ENCODE results near the gene TMEM165. TPM values are rescaled to one million over a fixed set of nuclear protein-coding genes. Genes with fewer than 3 reads are reported as not detected.
A peak's percentile ranks its signal among the peaks of the same experiment; 100 is the strongest.
"Not testable (repeated sequence)": the region's sequence is repeated elsewhere in the genome, so short reads cannot be mapped to it uniquely, and the experiment has no call there.

Gene TMEM165
- polyA plus RNA-seq, 3 donors: 77.4 to 96.4 (median 92.8) TPM

DNA sequence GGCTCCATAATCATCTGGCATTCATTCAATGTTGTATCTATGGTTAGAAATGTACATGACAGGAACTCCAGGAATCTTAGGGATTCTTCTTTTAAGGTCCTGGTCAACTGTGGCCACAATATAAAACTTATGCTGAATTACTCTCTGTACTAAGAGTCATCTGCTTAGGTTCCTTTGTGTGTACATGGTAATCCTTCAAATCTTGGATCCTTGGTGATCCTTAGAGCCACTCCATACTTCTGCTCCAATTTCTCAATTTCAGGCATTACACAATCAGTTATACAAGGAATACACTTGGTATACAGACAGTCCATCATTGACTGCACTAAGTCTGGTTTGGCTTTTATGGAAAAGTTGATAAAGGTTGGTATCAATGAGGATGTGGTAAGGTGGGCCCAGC is 43.9 kb upstream of the TMEM165 start:
- Mint-ChIP-seq H3K27ac (no peak overlapping the region), H3K27me3 (ENCODE audit: low read depth in 3 of 3) (peaks cover 0 to 1% (median 0%) of the 10 kb centered on the region in 3 donors), H3K9me3 (peaks cover 1 to 9% (median 8%) of the 10 kb centered on the region in 7 donors), H3K4me1 (peaks cover 16% of the 10 kb centered on the region), H3K36me3 (peaks cover 12 to 21% of the 10 kb centered on the region in 2 donors), H3K4me3 (no peak overlapping the region)
- H3K36me3 ChIP-seq (replicated peaks in 1 of 2; ENCODE audit: control insufficient read depth in 1 of 2, insufficient read depth in 2 of 2, low read length in 2 of 2): peaks cover 0 to 9% of the 10 kb centered on the region in 2 donors
- H3K27ac ChIP-seq (ENCODE audit: low read depth in 1 of 2, low read length in 2 of 2): no peak overlapping the region
- no peak for DNase-seq
- no peak overlapping the region for H3K9ac ChIP-seq (ENCODE audit: insufficient read depth, low read length, poor library complexity, severe bottlenecking)
- peaks cover 3% of the 10 kb centered on the region for H4K20me1 ChIP-seq (ENCODE audit: insufficient read depth, low read length)
- H3K4me3 ChIP-seq (replicated peaks in 1 of 3; ENCODE audit: low read depth in 2 of 3, low read length in 3 of 3): no peak overlapping the region
- no peaks in the 10 kb centered on the region for H3K9me3 ChIP-seq (replicated peaks in 1 of 2; ENCODE audit: control insufficient read depth in 1 of 2, insufficient read depth in 1 of 2, low read length in 2 of 2)
- intact Hi-C loops (cut with micrococcal nuclease): loop anchor here in 1 of 2 donors (5.0 kb wide), 1 partner anchor 40 kb away; no protein-coding TSS in a partner anchor
- TF ChIP-seq, protein P1, sequence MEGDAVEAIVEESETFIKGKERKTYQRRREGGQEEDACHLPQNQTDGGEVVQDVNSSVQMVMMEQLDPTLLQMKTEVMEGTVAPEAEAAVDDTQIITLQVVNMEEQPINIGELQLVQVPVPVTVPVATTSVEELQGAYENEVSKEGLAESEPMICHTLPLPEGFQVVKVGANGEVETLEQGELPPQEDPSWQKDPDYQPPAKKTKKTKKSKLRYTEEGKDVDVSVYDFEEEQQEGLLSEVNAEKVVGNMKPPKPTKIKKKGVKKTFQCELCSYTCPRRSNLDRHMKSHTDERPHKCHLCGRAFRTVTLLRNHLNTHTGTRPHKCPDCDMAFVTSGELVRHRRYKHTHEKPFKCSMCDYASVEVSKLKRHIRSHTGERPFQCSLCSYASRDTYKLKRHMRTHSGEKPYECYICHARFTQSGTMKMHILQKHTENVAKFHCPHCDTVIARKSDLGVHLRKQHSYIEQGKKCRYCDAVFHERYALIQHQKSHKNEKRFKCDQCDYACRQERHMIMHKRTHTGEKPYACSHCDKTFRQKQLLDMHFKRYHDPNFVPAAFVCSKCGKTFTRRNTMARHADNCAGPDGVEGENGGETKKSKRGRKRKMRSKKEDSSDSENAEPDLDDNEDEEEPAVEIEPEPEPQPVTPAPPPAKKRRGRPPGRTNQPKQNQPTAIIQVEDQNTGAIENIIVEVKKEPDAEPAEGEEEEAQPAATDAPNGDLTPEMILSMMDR (IDR thresholded peaks at IDR 0.05): no peak
- H3K4me1 ChIP-seq (ENCODE audit: control insufficient read depth in 1 of 2, insufficient read depth in 2 of 2, low read length in 2 of 2): peaks cover 10 to 20% of the 10 kb centered on the region in 2 donors
- H3K79me2 ChIP-seq (ENCODE audit: insufficient read depth, low read length): peaks cover 2% of the 10 kb centered on the region
- H2AFZ ChIP-seq (ENCODE audit: insufficient read depth, low read depth, low read length, poor library complexity, severe bottlenecking): no peak overlapping the region
- H3K4me2 ChIP-seq (replicated peaks; ENCODE audit: extremely low read depth, low read length, poor library complexity, severe bottlenecking): no peak overlapping the region
- no peaks in the 10 kb centered on the region for H3K27me3 ChIP-seq (ENCODE audit: control insufficient read depth in 2 of 2, insufficient read depth in 2 of 2, low read length in 2 of 2)

DNA sequence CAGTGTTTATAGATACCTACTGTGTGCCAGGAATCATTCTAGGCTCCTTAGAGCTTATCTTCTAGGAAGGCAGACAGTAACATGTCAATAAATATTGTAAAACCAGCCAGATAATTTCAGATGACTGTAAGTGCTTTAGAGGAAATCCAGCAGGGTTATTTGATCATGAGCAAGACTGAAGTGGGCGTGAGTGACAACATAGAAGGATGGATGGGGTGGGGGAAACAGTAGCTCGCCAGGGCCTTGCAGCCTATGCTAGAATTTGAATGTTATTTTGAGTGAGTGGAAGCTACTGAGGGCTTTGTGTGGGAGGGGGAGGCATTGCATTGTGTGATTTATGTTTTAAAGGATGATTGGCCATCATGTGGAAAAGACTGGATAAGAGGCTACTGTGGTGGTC is 43.0 kb upstream of the TMEM165 start:
- H3K9me3 Mint-ChIP-seq: peaks cover 1 to 9% (median 8%) of the 10 kb centered on the region in 7 donors

DNA sequence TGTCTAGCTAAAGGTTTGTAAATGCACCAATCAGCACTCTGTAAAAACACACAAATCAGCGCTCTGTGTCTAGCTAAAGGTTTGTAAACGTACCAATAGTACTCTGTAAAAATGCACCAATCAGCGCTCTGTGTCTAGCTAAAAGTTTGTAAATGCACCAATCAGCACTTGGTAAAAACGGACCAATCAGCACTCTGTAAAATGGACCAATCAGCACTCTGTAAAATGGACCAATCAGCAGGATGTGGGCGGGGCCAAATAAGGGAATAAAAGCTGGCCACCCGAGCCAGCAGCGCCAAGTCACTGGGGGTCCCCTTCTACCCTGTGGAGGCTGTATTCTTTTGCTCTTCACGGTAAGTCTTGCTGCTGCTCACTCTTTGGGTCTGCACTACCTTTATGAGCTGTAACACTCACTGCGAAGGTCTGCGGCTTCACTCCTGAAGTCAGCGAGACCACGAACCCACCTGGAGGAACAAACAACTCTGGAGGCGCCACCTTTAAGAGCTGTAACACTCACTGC is 42.5 kb upstream of the TMEM165 start:
- H3K4me3 ChIP-seq (replicated peaks in 1 of 3; ENCODE audit: low read depth in 2 of 3, low read length in 3 of 3); DNase-seq; H3K27me3 Mint-ChIP-seq (ENCODE audit: low read depth in 3 of 3); H3K9me3 Mint-ChIP-seq; H3K9ac ChIP-seq (ENCODE audit: insufficient read depth, low read length, poor library complexity, severe bottlenecking); H3K4me1 Mint-ChIP-seq; H3K27ac ChIP-seq (ENCODE audit: low read depth in 1 of 2, low read length in 2 of 2); H3K27me3 ChIP-seq (ENCODE audit: control insufficient read depth in 2 of 2, insufficient read depth in 2 of 2, low read length in 2 of 2); H2AFZ ChIP-seq (ENCODE audit: insufficient read depth, low read depth, low read length, poor library complexity, severe bottlenecking); H3K36me3 ChIP-seq (replicated peaks in 1 of 2; ENCODE audit: control insufficient read depth in 1 of 2, insufficient read depth in 2 of 2, low read length in 2 of 2); H3K79me2 ChIP-seq (ENCODE audit: insufficient read depth, low read length); H4K20me1 ChIP-seq (ENCODE audit: insufficient read depth, low read length); H3K4me3 Mint-ChIP-seq; H3K4me2 ChIP-seq (replicated peaks; ENCODE audit: extremely low read depth, low read length, poor library complexity, severe bottlenecking); H3K9me3 ChIP-seq (replicated peaks in 1 of 2; ENCODE audit: control insufficient read depth in 1 of 2, insufficient read depth in 1 of 2, low read length in 2 of 2): not testable (repeated sequence)
- H3K36me3 Mint-ChIP-seq: peaks cover 12 to 21% of the 10 kb centered on the region in 2 donors
- WGBS (ENCODE audit: insufficient coverage): 97% methylated on average over 12 of the region's 13 CpGs
- H3K27ac Mint-ChIP-seq: peak overlapping the region in 1 of 7 donors; percentile 42
- intact Hi-C loops (cut with micrococcal nuclease): loop anchor here in 1 of 2 donors (5.0 kb wide), 1 partner anchor 39 kb away; no protein-coding TSS in a partner anchor
- peaks cover 4 to 10% of the 10 kb centered on the region in 2 donors for H3K4me1 ChIP-seq (ENCODE audit: control insufficient read depth in 1 of 2, insufficient read depth in 2 of 2, low read length in 2 of 2)

More for the DNA sequence above, 43.0 kb upstream of the TMEM165 start:
- H3K4me1 ChIP-seq (ENCODE audit: control insufficient read depth in 1 of 2, insufficient read depth in 2 of 2, low read length in 2 of 2): peaks cover under 1 to 11% of the 10 kb centered on the region in 2 donors
- H3K4me1 Mint-ChIP-seq: peaks cover 7% of the 10 kb centered on the region
- H3K27ac ChIP-seq (ENCODE audit: low read depth in 1 of 2, low read length in 2 of 2): no peak overlapping the region
- peaks cover 0 to 9% of the 10 kb centered on the region in 2 donors for H3K36me3 ChIP-seq (replicated peaks in 1 of 2; ENCODE audit: control insufficient read depth in 1 of 2, insufficient read depth in 2 of 2, low read length in 2 of 2)
- H3K4me2 ChIP-seq (replicated peaks; ENCODE audit: extremely low read depth, low read length, poor library complexity, severe bottlenecking): no peak overlapping the region
- intact Hi-C loops (cut with micrococcal nuclease): loop anchor here in 1 of 2 donors (5.0 kb wide), 1 partner anchor 40 kb away; no protein-coding TSS in a partner anchor
- TF ChIP-seq, protein P1 (IDR thresholded peaks at IDR 0.05): no peak
- peaks cover 0 to 2% (median 1%) of the 10 kb centered on the region in 3 donors for H3K27me3 Mint-ChIP-seq (ENCODE audit: low read depth in 3 of 3)
- H3K4me3 Mint-ChIP-seq: no peak overlapping the region
- no peaks in the 10 kb centered on the region for H3K27me3 ChIP-seq (ENCODE audit: control insufficient read depth in 2 of 2, insufficient read depth in 2 of 2, low read length in 2 of 2)
- DNase-seq: no peak
- peaks cover 12 to 21% of the 10 kb centered on the region in 2 donors for H3K36me3 Mint-ChIP-seq
- H3K9ac ChIP-seq (ENCODE audit: insufficient read depth, low read length, poor library complexity, severe bottlenecking): no peak overlapping the region
- H2AFZ ChIP-seq (ENCODE audit: insufficient read depth, low read depth, low read length, poor library complexity, severe bottlenecking): no peak overlapping the region
- peak overlapping the region in 2 of 7 donors; percentile 31 to 42 for H3K27ac Mint-ChIP-seq
- H3K79me2 ChIP-seq (ENCODE audit: insufficient read depth, low read length): no peaks in the 10 kb centered on the region
- H3K9me3 ChIP-seq (replicated peaks in 1 of 2; ENCODE audit: control insufficient read depth in 1 of 2, insufficient read depth in 1 of 2, low read length in 2 of 2): no peaks in the 10 kb centered on the region
- WGBS (ENCODE audit: insufficient coverage): 100% methylated on average over 2 of the region's 2 CpGs
- no peak overlapping the region for H3K4me3 ChIP-seq (replicated peaks in 1 of 3; ENCODE audit: low read depth in 2 of 3, low read length in 3 of 3)
- peaks cover 3% of the 10 kb centered on the region for H4K20me1 ChIP-seq (ENCODE audit: insufficient read depth, low read length)
